Activated B cell treated with CpG ODN at 0.5 μM for 24 hours (primary cell): Measurements from ENCODE around the gene PPP2R5E. TPM values are rescaled to one million over a fixed set of nuclear protein-coding genes. Genes with fewer than 3 reads are reported as not detected.
A peak's percentile ranks its signal among the peaks of the same experiment; 100 is the strongest.
"Not testable (repeated sequence)": the region's sequence is repeated elsewhere in the genome, so short reads cannot be mapped to it uniquely, and the experiment has no call there.

Experiments used
- ATAC-seq: fragments of 200-7000 bp; cut with Tn5 transposase; one replicate; pipeline ENCODE4 v1.10.0; 2021; ENCODE audit warnings: low read depth, mild to moderate bottlenecking, moderate library complexity
- CTCF ChIA-PET: fragments of 350-600 bp; sonication (Branson Sonifier 250); formaldehyde crosslinking; loops from one replicate; lab custom pipeline; 2021; ENCODE audit warnings: antibody characterized with exemption; lab: Charles Lee
- POLR2A ChIA-PET: fragments of 350-600 bp; sonication (Branson Sonifier 250); formaldehyde crosslinking; loops from one replicate; lab custom pipeline; 2021; ENCODE audit warnings: antibody characterized with exemption; lab: Charles Lee
- DNase-seq: peaks from one replicate; pipeline ENCODE4 v3.0.0; 2022
- H3K27ac Mint-ChIP-seq: one replicate; pipeline ENCODE4 v1.8.0; 2020; ENCODE audit warnings: mixed read lengths
- H3K27me3 Mint-ChIP-seq: one replicate; pipeline ENCODE4 v1.8.0; 2021; ENCODE audit warnings: mixed read lengths
- H3K36me3 Mint-ChIP-seq: one replicate; pipeline ENCODE4 v1.8.0; 2021; ENCODE audit warnings: low read depth, mixed read lengths
- H3K4me1 Mint-ChIP-seq: one replicate; pipeline ENCODE4 v1.8.0; 2021; ENCODE audit warnings: mixed read lengths
- H3K4me3 Mint-ChIP-seq: one replicate; pipeline ENCODE4 v1.8.0; 2020; ENCODE audit warnings: mild to moderate bottlenecking, mixed read lengths
- H3K9me3 Mint-ChIP-seq: one replicate; pipeline ENCODE4 v1.8.0; 2020; ENCODE audit warnings: mixed read lengths
- intact Hi-C: fragments of 100-400 bp; cut with micrococcal nuclease; formaldehyde crosslinking; loops from one replicate; pipeline ENCODE4 v1.15.1; 2024
- total RNA-seq: library from RNA; stranded (reverse); gene quantifications from 2 replicates; pipeline ENCODE4 v1.2.3, GENCODE V29; 2022
- TF ChIP-seq, protein P1 (sequence below): fragments of 200-600 bp; IDR thresholded peaks from one replicate; pipeline ENCODE4 v1.8.0; 2022; ENCODE audit warnings: antibody characterized with exemption, mild to moderate bottlenecking

Gene PPP2R5E
- 40.0 and 44.8 TPM in 2 replicates for total RNA-seq

DNA sequence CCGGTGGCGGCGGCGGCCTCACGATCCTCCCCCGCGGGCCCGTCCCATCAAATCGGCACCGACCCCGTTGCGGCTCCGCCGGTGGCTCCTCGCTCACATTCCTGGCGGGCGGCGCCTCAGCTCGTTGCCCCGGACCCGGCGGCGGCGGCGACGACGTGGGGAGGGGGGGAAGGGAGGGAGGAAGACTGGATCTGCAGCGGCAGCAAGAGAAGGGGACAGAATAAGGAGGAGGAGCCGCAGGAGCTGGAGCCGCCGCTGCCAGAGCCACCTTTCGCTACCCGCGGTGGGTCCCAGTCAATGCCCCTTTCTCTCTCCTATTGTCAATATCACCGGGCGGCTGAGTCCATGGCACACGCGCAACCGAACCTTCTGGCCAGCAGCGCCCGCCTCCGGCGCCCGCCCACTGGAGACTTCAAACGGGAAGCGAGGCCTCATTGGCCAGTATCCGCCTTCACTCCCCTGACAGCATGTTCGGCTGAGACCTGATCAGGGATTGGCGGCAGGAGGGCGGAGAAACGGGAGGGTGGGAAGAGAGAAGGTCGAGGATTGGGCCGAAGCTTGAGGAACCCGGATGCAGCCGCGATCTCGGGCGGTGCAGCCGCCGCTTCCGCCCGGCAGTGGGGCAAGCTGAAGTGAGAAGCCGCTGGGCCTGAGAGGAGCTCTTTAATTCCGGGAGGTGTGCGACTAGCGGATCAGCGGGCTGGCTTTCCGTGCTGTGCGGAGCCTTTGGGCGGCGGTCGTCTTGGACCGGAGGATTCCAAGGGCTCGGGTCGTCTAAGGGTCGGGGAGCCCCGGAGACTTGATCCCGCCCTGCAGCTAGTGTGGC, at the start of gene PPP2R5E:
Gene PPP2R5E (minus strand): TSS at position 378 of the 826 bp plus-strand sequence. CDS start 3,692 bp downstream, outside the sequence.
- DNase-seq (peak; percentile 87), ATAC-seq (peak; percentile 96)
- peak within 1 kb of the TSS; percentile 92 for H3K27ac Mint-ChIP-seq
- H3K36me3 Mint-ChIP-seq, result peaks cover 20% of the 10 kb centered on the region
- intact Hi-C loops, result loop anchor here (1.0 to 10.0 kb wide), 11 partner anchors 65 to 1651 kb away; partner anchors contain the start of genes SGPP1, SYNE2, WDR89 and ZBTB1
- TF ChIP-seq, protein P1, sequence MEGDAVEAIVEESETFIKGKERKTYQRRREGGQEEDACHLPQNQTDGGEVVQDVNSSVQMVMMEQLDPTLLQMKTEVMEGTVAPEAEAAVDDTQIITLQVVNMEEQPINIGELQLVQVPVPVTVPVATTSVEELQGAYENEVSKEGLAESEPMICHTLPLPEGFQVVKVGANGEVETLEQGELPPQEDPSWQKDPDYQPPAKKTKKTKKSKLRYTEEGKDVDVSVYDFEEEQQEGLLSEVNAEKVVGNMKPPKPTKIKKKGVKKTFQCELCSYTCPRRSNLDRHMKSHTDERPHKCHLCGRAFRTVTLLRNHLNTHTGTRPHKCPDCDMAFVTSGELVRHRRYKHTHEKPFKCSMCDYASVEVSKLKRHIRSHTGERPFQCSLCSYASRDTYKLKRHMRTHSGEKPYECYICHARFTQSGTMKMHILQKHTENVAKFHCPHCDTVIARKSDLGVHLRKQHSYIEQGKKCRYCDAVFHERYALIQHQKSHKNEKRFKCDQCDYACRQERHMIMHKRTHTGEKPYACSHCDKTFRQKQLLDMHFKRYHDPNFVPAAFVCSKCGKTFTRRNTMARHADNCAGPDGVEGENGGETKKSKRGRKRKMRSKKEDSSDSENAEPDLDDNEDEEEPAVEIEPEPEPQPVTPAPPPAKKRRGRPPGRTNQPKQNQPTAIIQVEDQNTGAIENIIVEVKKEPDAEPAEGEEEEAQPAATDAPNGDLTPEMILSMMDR, result no peak
- CTCF ChIA-PET, result interaction anchor here (1.6 to 1.9 kb wide), 2 partner anchors 154 to 227 kb away, joined by 5 to 14 read pairs; no protein-coding TSS in a partner anchor
- H3K4me1 Mint-ChIP-seq, result peaks cover 34% of the 10 kb centered on the region
- POLR2A ChIA-PET, result interaction anchor here (0.5 to 2.5 kb wide), 30 partner anchors 11 to 1781 kb away, joined by 3 to 34 read pairs (median 3); partner anchors contain the start of genes ESR2, HSPA2, MTHFD1 and SGPP1
- H3K4me3 Mint-ChIP-seq, result peak within 1 kb of the TSS; percentile 97
- no peaks in the 10 kb centered on the region for H3K27me3 Mint-ChIP-seq
- no peaks in the 10 kb centered on the region for H3K9me3 Mint-ChIP-seq

DNA sequence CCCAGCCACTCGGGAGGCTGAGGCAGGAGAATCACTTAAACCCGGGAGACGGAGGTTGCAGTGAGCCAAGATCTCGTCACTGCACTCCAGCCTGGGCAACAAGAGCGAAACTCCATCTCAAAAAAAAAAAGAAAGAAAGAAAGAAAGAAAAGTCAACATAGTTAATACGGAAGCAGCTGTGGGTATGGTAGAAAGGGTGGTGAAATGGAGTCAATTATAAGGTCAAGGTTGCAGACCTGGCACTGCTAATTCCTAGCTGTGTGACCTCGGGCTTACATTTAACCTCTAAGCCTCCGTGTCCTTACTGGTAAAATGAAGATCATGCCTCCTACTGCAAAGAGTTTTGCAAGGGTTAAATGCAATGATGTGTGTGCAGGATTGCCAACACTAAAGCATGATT, 39.9 kb upstream of the PPP2R5E start:
- POLR2A ChIA-PET, result not testable (repeated sequence)

DNA sequence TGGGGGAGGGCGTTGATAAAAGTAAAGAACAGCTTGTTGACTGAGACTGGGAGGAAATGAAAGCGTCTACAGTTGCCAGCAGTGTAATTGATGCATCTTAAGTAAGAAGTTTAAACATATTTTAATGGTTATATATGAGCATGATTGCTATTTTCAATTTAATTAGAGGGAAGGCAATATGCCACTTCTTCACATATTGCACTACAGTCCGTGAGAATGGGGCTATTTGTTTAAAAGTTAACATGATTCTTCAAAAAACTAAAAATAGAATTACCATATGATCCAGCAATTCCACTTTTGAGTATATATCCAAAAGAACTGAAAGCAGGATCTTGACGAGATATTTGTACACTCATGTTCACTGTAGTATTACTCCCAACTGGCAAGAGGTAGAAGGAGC, 38.3 kb upstream of the PPP2R5E start:
- Mint-ChIP-seq H3K36me3 (no peaks in the 10 kb centered on the region), H3K27me3 (peaks cover 7% of the 10 kb centered on the region), H3K4me3 (no peak overlapping the region), H3K4me1 (no peaks in the 10 kb centered on the region), H3K27ac (no peak overlapping the region), H3K9me3 (no peaks in the 10 kb centered on the region)
- no peak for ATAC-seq
- intact Hi-C loops, result no loop called here
- ChIA-PET POLR2A (no interaction called here), CTCF (no interaction called here)
- TF ChIP-seq, protein P1, result no peak
- no peak for DNase-seq

More for the DNA sequence above, 39.9 kb upstream of the PPP2R5E start:
- H3K9me3 Mint-ChIP-seq, H3K4me1 Mint-ChIP-seq, DNase-seq, CTCF ChIA-PET, ATAC-seq, H3K27ac Mint-ChIP-seq, H3K36me3 Mint-ChIP-seq, H3K27me3 Mint-ChIP-seq, H3K4me3 Mint-ChIP-seq, intact Hi-C loops: not testable (repeated sequence)

DNA sequence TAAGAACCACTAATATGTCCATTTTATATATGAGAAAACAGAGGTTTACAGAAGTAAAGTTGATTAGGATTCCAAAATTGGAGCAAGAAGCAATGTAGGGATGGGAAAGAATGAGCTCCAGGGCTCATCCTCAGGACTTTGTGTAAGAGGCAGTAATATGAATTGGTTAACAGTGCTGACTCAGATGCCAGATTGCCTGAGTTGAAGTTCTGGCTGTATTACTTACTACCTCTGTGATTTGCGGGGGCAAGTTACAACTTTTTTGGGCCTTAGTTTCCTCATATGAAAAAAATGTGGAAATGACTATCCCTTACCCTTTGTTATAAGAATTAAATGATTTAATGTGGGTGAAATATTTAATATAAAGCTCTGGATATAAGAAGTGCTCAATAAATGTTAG, 35.1 kb upstream of the PPP2R5E start:
- Mint-ChIP-seq H3K27ac (no peak overlapping the region), H3K9me3 (no peaks in the 10 kb centered on the region), H3K4me1 (no peaks in the 10 kb centered on the region), H3K27me3 (peaks cover 5% of the 10 kb centered on the region), H3K4me3 (no peak overlapping the region), H3K36me3 (no peaks in the 10 kb centered on the region)
- DNase-seq, result no peak
- POLR2A ChIA-PET, result no interaction called here
- CTCF ChIA-PET, result no interaction called here
- TF ChIP-seq, protein P1, result no peak
- ATAC-seq, result no peak
- intact Hi-C loops, result no loop called here

DNA sequence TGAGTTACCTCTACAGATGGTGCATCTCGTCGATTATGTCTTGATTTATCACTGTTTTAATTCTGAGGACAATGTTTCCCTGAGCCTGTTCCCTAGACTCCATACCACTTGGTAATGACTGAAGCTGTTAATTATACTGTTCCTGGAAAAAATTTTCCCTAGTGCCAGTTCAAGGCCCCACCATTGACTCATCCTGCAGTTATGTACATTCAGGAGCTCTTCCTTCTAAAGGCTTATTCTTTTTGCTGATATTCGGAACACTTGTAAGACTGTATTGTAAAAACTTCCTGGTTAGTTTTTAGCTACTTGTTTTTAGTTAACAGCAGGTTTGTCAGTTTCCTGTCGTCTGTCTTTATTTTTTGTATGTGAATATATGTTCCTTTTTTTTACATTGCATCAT, 30.4 kb upstream of the PPP2R5E start:
- Mint-ChIP-seq H3K27ac (no peak overlapping the region), H3K36me3 (no peaks in the 10 kb centered on the region), H3K4me1 (no peaks in the 10 kb centered on the region), H3K27me3 (peaks cover 3% of the 10 kb centered on the region), H3K4me3 (no peak overlapping the region), H3K9me3 (no peaks in the 10 kb centered on the region)
- ChIA-PET CTCF (no interaction called here), POLR2A (no interaction called here)
- ATAC-seq, result no peak
- TF ChIP-seq, protein P1, result no peak
- intact Hi-C loops, result no loop called here
- DNase-seq, result no peak
